GM21447 (cell line): Measurements from ENCODE around the gene FTO.
"Not testable (repeated sequence)": the region's sequence is repeated elsewhere in the genome, so short reads cannot be mapped to it uniquely, and the experiment has no call there.

Experiments used
- ATAC-seq: cut with Tn5 transposase; IDR thresholded peaks from one replicate; pipeline ENCODE4 v1.9.1; 2021; ENCODE audit not compliant: unreplicated experiment

FTO gene

GRCh38 chr16:54169112-54169511 is 465.2 kb downstream of the FTO start:
- no peak for ATAC-seq

- ATAC-seq = no peak
Observed at GRCh38 chr16:54171626-54172537, 467.9 kb downstream of the FTO start.

GRCh38 chr16:54173490-54173889 is 469.5 kb downstream of the FTO start:
- no peak for ATAC-seq

GRCh38 chr16:54174201-54174600 is 470.2 kb downstream of the FTO start:
- ATAC-seq = no peak

- ATAC-seq = no peak
Observed at GRCh38 chr16:54174750-54175149, 470.8 kb downstream of the FTO start.

- ATAC-seq = no peak
Observed at GRCh38 chr16:54175169-54175551, 471.2 kb downstream of the FTO start.

GRCh38 chr16:54175552-54176375 is 471.8 kb downstream of the FTO start:
- ATAC-seq = no peak

- no peak for ATAC-seq
Observed at GRCh38 chr16:54176376-54176901, 472.5 kb downstream of the FTO start.

- no peak for ATAC-seq
Observed at GRCh38 chr16:54177052-54177861, 473.3 kb downstream of the FTO start.

- no peak for ATAC-seq
Observed at GRCh38 chr16:54177862-54178477, 474.0 kb downstream of the FTO start.

- no peak for ATAC-seq
Observed at GRCh38 chr16:54178478-54178976, 474.6 kb downstream of the FTO start.

- ATAC-seq = no peak
Observed at GRCh38 chr16:54180421-54181359, 476.7 kb downstream of the FTO start.

- ATAC-seq = not testable (repeated sequence)
Observed at GRCh38 chr16:54181683-54182329, 477.9 kb downstream of the FTO start.

GRCh38 chr16:54185045-54185444 is 481.1 kb downstream of the FTO start:
- no peak for ATAC-seq

GRCh38 chr16:54191163-54191562 is 487.2 kb downstream of the FTO start:
- no peak for ATAC-seq

GRCh38 chr16:54191592-54191991 is 487.6 kb downstream of the FTO start:
- no peak for ATAC-seq

GRCh38 chr16:54193013-54193664 is 489.2 kb downstream of the FTO start:
- no peak for ATAC-seq

- peak; percentile 93 for ATAC-seq
Observed at GRCh38 chr16:54193665-54194333, 489.8 kb downstream of the FTO start.
